GM12878 (cell line): ENCODE results near the gene ERV3-1. TPM values are rescaled to one million over a fixed set of nuclear protein-coding genes. Genes with fewer than 3 reads are reported as not detected.

Experiments used
- ATAC-seq: fragments of 200-7000 bp; cut with Tn5 transposase; 3 replicates; pipeline ENCODE4 v1.9.1; 2020; ENCODE audit warnings: mild to moderate bottlenecking, moderate library complexity
- BruUV-seq: library from RNA; stranded (reverse); fragments of 400-500 nt; replicated peaks from 2 replicates; lab custom pipeline; 2021; lab: Mats Ljungman, UMichigan
- CTCF ChIA-PET: fragments of 300-600 bp; sonication (Branson Sonifier 250); formaldehyde crosslinking; extraction: SDS; loops from one replicate; lab custom pipeline; 2021; ENCODE audit warnings: inconsistent platforms; lab: Yijun Ruan, JAX
- POLR2A ChIA-PET: fragments of 350-600 bp; formaldehyde crosslinking; extraction: SDS; loops from one replicate; lab custom pipeline; 2021; ENCODE audit warnings: inconsistent platforms; lab: Charles Lee
- RAD21 ChIA-PET: fragments of 300-600 bp; sonication (Branson Sonifier 250); formaldehyde crosslinking; loops from one replicate; lab custom pipeline; 2023; ENCODE audit warnings: antibody characterized with exemption; ENCODE audit not compliant: unreplicated experiment; lab: Charles Lee
- SMC1A ChIA-PET: fragments of 300-600 bp; sonication (Branson Sonifier 250); formaldehyde crosslinking; loops from one replicate; lab custom pipeline; 2023; ENCODE audit not compliant: unreplicated experiment, uncharacterized antibody; lab: Charles Lee
- DNase-seq: peaks from one replicate; pipeline ENCODE4 v3.0.0-alpha.2; 2011; ENCODE audit warnings: low read depth, low spot score
- FAIRE-seq: peaks from 3 replicates; lab custom pipeline; 2011; peaks lifted over from hg19 to GRCh38; lab: Jason Lieb, UNC
- H2AFZ ChIP-seq: 2 replicates; pipeline ENCODE4 v1.6.0; 2011; ENCODE audit warnings: low read depth, low read length, control low read depth; ENCODE audit not compliant: control insufficient read depth
- H3K27ac ChIP-seq: 2 replicates; pipeline ENCODE4 v1.5.1; 2011; ENCODE audit warnings: control low read depth; ENCODE audit not compliant: control insufficient read depth, insufficient read depth
- H3K27me3 ChIP-seq, 2 experiments: replicated peaks in 1 of 2; 2 replicates each; pipeline versions ENCODE4 v1.6.0 to v1.6.1; 2011; ENCODE audit warnings: low read length in 1 of 2; ENCODE audit not compliant: control insufficient read depth in 2 of 2, insufficient read depth in 2 of 2
- H3K36me3 ChIP-seq, 2 experiments: 2 replicates each; pipeline ENCODE4 v1.5.1; 2011; ENCODE audit warnings: low read length in 1 of 2; ENCODE audit not compliant: control insufficient read depth in 2 of 2, insufficient read depth in 2 of 2
- H3K4me1 ChIP-seq: 2 replicates; pipeline ENCODE4 v1.6.1; 2011; ENCODE audit warnings: mild to moderate bottlenecking, low read length, moderate library complexity, mixed read lengths; ENCODE audit not compliant: control insufficient read depth, insufficient read depth
- H3K4me2 ChIP-seq: 2 replicates; pipeline ENCODE4 v1.6.0; 2011; ENCODE audit warnings: control low read depth; ENCODE audit not compliant: control insufficient read depth, insufficient read depth
- H3K4me3 ChIP-seq: fragments of 200-600 bp; sonication (generic); 2 replicates; pipeline ENCODE4 v1.5.1; 2016
- H3K79me2 ChIP-seq: 2 replicates; pipeline ENCODE4 v1.6.0; 2011; ENCODE audit warnings: low read length; ENCODE audit not compliant: control insufficient read depth, insufficient read depth
- H3K9ac ChIP-seq: 2 replicates; pipeline ENCODE4 v1.8.0; 2011; ENCODE audit warnings: low read length, control low read depth, mixed read lengths; ENCODE audit not compliant: control insufficient read depth, insufficient read depth
- H3K9me3 ChIP-seq: replicated peaks from 3 replicates; pipeline ENCODE4 v1.5.1; 2011; ENCODE audit warnings: mild to moderate bottlenecking, low read length; ENCODE audit not compliant: control insufficient read depth, insufficient read depth
- H4K20me1 ChIP-seq: 2 replicates; pipeline ENCODE4 v1.6.0; 2011; ENCODE audit not compliant: control insufficient read depth, insufficient read depth
- ATF3 ChIP-seq: IDR thresholded peaks from 2 replicates; pipeline ENCODE4 v1.6.1; 2011; ENCODE audit warnings: low read depth, mild to moderate bottlenecking, low read length, moderate library complexity, borderline replicate concordance; ENCODE audit errors: extremely low read depth
- GABPA ChIP-seq: IDR thresholded peaks from 2 replicates; pipeline ENCODE4 v1.6.1; 2014; ENCODE audit warnings: antibody characterized with exemption, low read depth, mild to moderate bottlenecking, inconsistent platforms
- JUNB ChIP-seq: IDR thresholded peaks from 2 replicates; pipeline ENCODE4 v1.6.1; 2016; ENCODE audit warnings: antibody characterized with exemption, mild to moderate bottlenecking
- LARP7 ChIP-seq: fragments of 450-650 bp; IDR thresholded peaks from 2 replicates; pipeline ENCODE4 v1.6.1; 2017; ENCODE audit warnings: mild to moderate bottlenecking
- MTA2 ChIP-seq: fragments of 450-650 bp; IDR thresholded peaks from 2 replicates; pipeline ENCODE4 v1.6.1; 2016; ENCODE audit warnings: low read depth, mild to moderate bottlenecking, moderate library complexity
- NFIC ChIP-seq: IDR thresholded peaks from 2 replicates; pipeline ENCODE4 v1.6.1; 2012; ENCODE audit warnings: low read depth, mild to moderate bottlenecking, inconsistent platforms, low read length, moderate library complexity
- NR2F1 ChIP-seq: fragments of 450-650 bp; conservative IDR thresholded peaks from 2 replicates; pipeline ENCODE4 v1.6.1; 2017; ENCODE audit warnings: mild to moderate bottlenecking
- PBX3 ChIP-seq: IDR thresholded peaks from 2 replicates; pipeline ENCODE4 v1.6.1; 2011; ENCODE audit warnings: mild to moderate bottlenecking, low read depth, low read length, moderate library complexity; ENCODE audit not compliant: insufficient replicate concordance
- RB1 ChIP-seq: fragments of 450-650 bp; formaldehyde crosslinking; IDR thresholded peaks from 2 replicates; pipeline ENCODE4 v1.6.1; 2017; ENCODE audit warnings: mild to moderate bottlenecking, borderline replicate concordance
- SKIL ChIP-seq: fragments of 450-650 bp; IDR thresholded peaks from 2 replicates; pipeline ENCODE4 v1.6.1; 2017; ENCODE audit warnings: mild to moderate bottlenecking, low read depth, inconsistent platforms; ENCODE audit not compliant: poor library complexity, severe bottlenecking
- ZNF384 ChIP-seq: IDR thresholded peaks from 2 replicates; pipeline ENCODE4 v1.6.1; 2012; ENCODE audit warnings: low read depth, mild to moderate bottlenecking, low read length, improper control_type of control experiment, borderline replicate concordance
- ZNF622 ChIP-seq: fragments of 450-650 bp; IDR thresholded peaks from 2 replicates; pipeline ENCODE4 v1.6.1; 2017; ENCODE audit warnings: mild to moderate bottlenecking, inconsistent platforms
- WGBS: methylation state at CpG from one replicate; pipeline ENCODE4 v1.1.6; 2016; ENCODE audit warnings: low lambda C conversion rate; ENCODE audit not compliant: insufficient replicate concordance, insufficient coverage; ENCODE audit errors: missing lambda C conversion rate; 5-methylcytosine and 5-hydroxymethylcytosine counted together
- in situ Hi-C: fragments of 300-500 bp; cut with MboI; formaldehyde crosslinking; loops from 9 replicates; pipeline ENCODE4 v1.14.3; 2018; ENCODE audit warnings: mixed read lengths
- intact Hi-C: fragments of 100-400 bp; cut with micrococcal nuclease; formaldehyde crosslinking; loops from one replicate; pipeline ENCODE4 v1.14.2; 2022; ENCODE audit not compliant: unreplicated experiment
- polyA plus RNA-seq, 11 experiments: library from polyadenylated mRNA; depleted of rRNA in 4 of 11; unstranded in 6 of 11; stranded (reverse) in 5 of 11; fragments of >200 nt; fragmentation: Nextera tagmentation in 4 of 11; fragmentation: Illumina TruSeq in 1 of 11; extraction: Ambion mirVana in 4 of 11; extraction: Trizol in 1 of 11; gene quantifications; 1 replicate in 1 of 11; 2 replicates in 10 of 11; pipeline versions ENCODE4 v1.2.1 to v1.2.3, GENCODE V29; 2011 to 2016; ENCODE audit warnings: inconsistent platforms in 2 of 11, missing spikeins in 2 of 11, low read depth in 1 of 11
- total RNA-seq, 4 experiments: library from RNA; depleted of rRNA in 3 of 4; stranded (reverse); fragments of >200 nt in 3 of 4; fragmentation: Illumina TruSeq in 1 of 4; extraction: Trizol in 1 of 4; gene quantifications; 2 replicates each; pipeline versions ENCODE4 v1.2.1 to v1.2.3, GENCODE V29; 2013 to 2021

The ERV3-1 gene
- total and polyA plus RNA-seq, 10 of the 15 experiments (the other 5 are each of a cell fraction or from before 2014, with no cell fraction given) = 9.4 to 23.4 (median 15.1) TPM

GRCh38 chr7:64996305-64996704 is 10.2 kb downstream of the ERV3-1 start:
- SMC1A ChIA-PET = no interaction called here

GRCh38 chr7:64993901-64994300 is 12.6 kb downstream of the ERV3-1 start:
- TF ChIP-seq SKIL (no peak), MTA2 (no peak), RB1 (no peak), NR2F1 (no peak), ZNF622 (no peak), ZNF384 (no peak), LARP7 (no peak), JUNB (no peak), NFIC (no peak)
- Histone ChIP-seq H3K4me3 (no peak overlapping the region), H4K20me1 (no peaks in the 10 kb centered on the region), H3K36me3 (no peaks in the 10 kb centered on the region), H3K4me1 (no peaks in the 10 kb centered on the region), H3K79me2 (no peaks in the 10 kb centered on the region), H2AFZ (no peak overlapping the region), H3K27me3 (no peaks in the 10 kb centered on the region), H3K9me3 (peaks cover 20% of the 10 kb centered on the region; the same call in 2 of the 3 replicates), H3K9ac (no peak overlapping the region), H3K4me2 (no peak overlapping the region), H3K27ac (no peak overlapping the region)
- RAD21 ChIA-PET = no interaction called here
- intact Hi-C loops = no loop called here
- no peak for ATAC-seq
- CTCF ChIA-PET = no interaction called here
- SMC1A ChIA-PET = interaction anchor here (1.0 kb wide), 1 partner anchor 13 kb away, joined by 3 read pairs; the partner anchor contains the start of gene ERV3-1
- in situ Hi-C loops = no loop called here
- no peak for DNase-seq
- BruUV-seq = no TSS peak
- WGBS = 93% methylated on average over 7 of the region's 7 CpGs
- POLR2A ChIA-PET = no interaction called here
- no peak for FAIRE-seq

More at GRCh38 chr7:64996305-64996704, 10.2 kb downstream of the ERV3-1 start:
- DNase-seq = no peak
- H3K79me2 ChIP-seq = no peaks in the 10 kb centered on the region; the same call in 1 of the 2 replicates
- ATAC-seq = no peak
- no peaks in the 10 kb centered on the region; a peak in 1 of 4 replicates for H3K36me3 ChIP-seq
- no peak overlapping the region for H3K27ac ChIP-seq
- no peaks in the 10 kb centered on the region for H3K27me3 ChIP-seq
- H3K4me1 ChIP-seq = no peaks in the 10 kb centered on the region
- TF ChIP-seq PBX3 = no peak
- TF ChIP-seq GABPA = no peak
- TF ChIP-seq ATF3 = no peak
- POLR2A ChIA-PET = no interaction called here
- WGBS = 95% methylated on average over 2 of the region's 2 CpGs
- intact Hi-C loops (no loop called here), in situ Hi-C loops (no loop called here)
- peaks cover 34% of the 10 kb centered on the region for H3K9me3 ChIP-seq
- no peak overlapping the region for H2AFZ ChIP-seq
- no peak overlapping the region for H3K4me3 ChIP-seq
- no peak overlapping the region for H3K4me2 ChIP-seq
- CTCF ChIA-PET = no interaction called here
- H4K20me1 ChIP-seq = no peaks in the 10 kb centered on the region
- FAIRE-seq = no peak
- BruUV-seq = no TSS peak
- RAD21 ChIA-PET = no interaction called here
- no peak overlapping the region for H3K9ac ChIP-seq
